ENCODE results near the gene ERN1.

GRCh38 chr17:64128787-64129514 is 993 bp downstream of the ERN1 start:
- TF ChIP-seq POLR2A (IDR thresholded peaks at IDR 0.05) (peak in 1 of 2 donors; percentile 12), CTCF (IDR thresholded peaks at IDR 0.05) (no peak), POLR2AphosphoS5 (IDR thresholded peaks at IDR 0.05) (peak in 2 of 4 donors; percentile 21 to 31), EP300 (IDR thresholded peaks at IDR 0.05) (no peak)
